ENCODE measurements around the gene ADAMTSL3.
"Not testable (repeated sequence)": the region's sequence is repeated elsewhere in the genome, so short reads cannot be mapped to it uniquely, and the experiment has no call there.

- TF ChIP-seq CTCF, POLR2A (IDR thresholded peaks at IDR 0.05): not testable (repeated sequence)
Measured at GRCh38 chr15:84049480-84049879, 395.6 kb downstream of the ADAMTSL3 start.
